Liver (tissue), 9 donors: ENCODE results near the gene MICAL1. TPM values are rescaled to one million over a fixed set of nuclear protein-coding genes. Genes with fewer than 3 reads are reported as not detected.

Experiments used
- DNase-seq: peaks from one replicate; pipeline ENCODE4 v3.0.0-alpha.2; 2017; ENCODE audit warnings: low spot score
- H3K27ac ChIP-seq, 2 donors: one replicate each; pipeline ENCODE4 v1.7.0; 2013; ENCODE audit warnings: inconsistent platforms in 2 of 2, low read length in 2 of 2, control low read depth in 1 of 2, low read depth in 1 of 2, mild to moderate bottlenecking in 1 of 2
- H3K27me3 ChIP-seq, 4 donors: one replicate each; pipeline versions ENCODE4 v1.6.1 to v1.7.0; 2013; ENCODE audit warnings: low read length in 3 of 4, inconsistent platforms in 1 of 4, mild to moderate bottlenecking in 1 of 4, moderate library complexity in 1 of 4; ENCODE audit not compliant: control insufficient read depth in 4 of 4, insufficient read depth in 4 of 4
- H3K36me3 ChIP-seq, 4 donors: one replicate each; pipeline versions ENCODE4 v1.6.1 to v1.7.0; 2013; ENCODE audit warnings: low read length in 3 of 4, mild to moderate bottlenecking in 3 of 4, low read depth in 1 of 4, moderate library complexity in 1 of 4; ENCODE audit not compliant: control insufficient read depth in 4 of 4, insufficient read depth in 3 of 4
- H3K4me1 ChIP-seq, 4 donors: one replicate each; pipeline versions ENCODE4 v1.6.1 to v1.7.0; 2013; ENCODE audit warnings: low read length in 3 of 4, mild to moderate bottlenecking in 3 of 4, moderate library complexity in 1 of 4; ENCODE audit not compliant: control insufficient read depth in 4 of 4, insufficient read depth in 4 of 4
- H3K4me3 ChIP-seq, 3 donors: one replicate each; pipeline versions ENCODE4 v1.6.1 to v1.7.0; 2013; ENCODE audit warnings: low read length in 3 of 3, control low read depth in 1 of 3, low read depth in 1 of 3, mild to moderate bottlenecking in 1 of 3
- H3K9ac ChIP-seq, 2 donors: one replicate each; pipeline ENCODE4 v1.7.0; 2013; ENCODE audit warnings: low read length in 2 of 2, mild to moderate bottlenecking in 2 of 2, moderate library complexity in 2 of 2, control low read depth in 1 of 2, low read depth in 1 of 2
- H3K9me3 ChIP-seq, 4 donors: one replicate each; pipeline versions ENCODE4 v1.6.1 to v1.7.0; 2013; ENCODE audit warnings: low read length in 3 of 4; ENCODE audit not compliant: control insufficient read depth in 4 of 4
- ATF3 ChIP-seq: IDR thresholded peaks from 2 replicates; pipeline ENCODE4 v1.6.1; 2016; ENCODE audit warnings: antibody characterized with exemption
- FOXA1 ChIP-seq: IDR thresholded peaks from 2 replicates; pipeline ENCODE4 v1.6.1; 2016; ENCODE audit warnings: antibody characterized with exemption
- FOXA2 ChIP-seq: IDR thresholded peaks from 2 replicates; pipeline ENCODE4 v1.6.1; 2016; ENCODE audit warnings: antibody characterized with exemption
- GABPA ChIP-seq, 2 donors: IDR thresholded peaks in 1 of 2; conservative IDR thresholded peaks in 1 of 2; 2 replicates each; pipeline ENCODE4 v1.6.1; 2016; ENCODE audit warnings: antibody characterized with exemption in 2 of 2, mild to moderate bottlenecking in 1 of 2, moderate library complexity in 1 of 2
- HNF4A ChIP-seq, 2 donors: conservative IDR thresholded peaks; 2 replicates each; pipeline ENCODE4 v1.6.1; 2016; ENCODE audit warnings: antibody characterized with exemption in 2 of 2, mild to moderate bottlenecking in 2 of 2
- HNF4G ChIP-seq: IDR thresholded peaks from 2 replicates; pipeline ENCODE4 v1.6.1; 2016; ENCODE audit warnings: antibody characterized with exemption
- JUND ChIP-seq, 2 donors: IDR thresholded peaks; 2 replicates each; pipeline ENCODE4 v1.6.1; 2016; ENCODE audit warnings: antibody characterized with exemption in 2 of 2
- MAX ChIP-seq: IDR thresholded peaks from 2 replicates; pipeline ENCODE4 v1.6.1; 2016; ENCODE audit warnings: antibody characterized with exemption
- NR2F2 ChIP-seq: IDR thresholded peaks from 2 replicates; pipeline ENCODE4 v1.6.1; 2016; ENCODE audit warnings: antibody characterized with exemption
- RAD21 ChIP-seq, 2 donors: IDR thresholded peaks; 2 replicates each; pipeline ENCODE4 v1.6.1; 2016; ENCODE audit warnings: antibody characterized with exemption in 2 of 2, mild to moderate bottlenecking in 2 of 2
- REST ChIP-seq: IDR thresholded peaks from 2 replicates; pipeline ENCODE4 v1.6.1; 2016; ENCODE audit warnings: antibody characterized with exemption, mild to moderate bottlenecking
- RXRA ChIP-seq, 2 donors: IDR thresholded peaks; 2 replicates each; pipeline ENCODE4 v1.6.1; 2017 to 2018; ENCODE audit warnings: antibody characterized with exemption in 2 of 2, mild to moderate bottlenecking in 1 of 2
- YY1 ChIP-seq: IDR thresholded peaks from 2 replicates; pipeline ENCODE4 v1.6.1; 2016; ENCODE audit warnings: antibody characterized with exemption, mild to moderate bottlenecking
- ZBTB33 ChIP-seq: IDR thresholded peaks from 2 replicates; pipeline ENCODE4 v1.6.1; 2016; ENCODE audit warnings: antibody characterized with exemption
- WGBS: extraction: QIAGEN DNeasy Blood & Tissue Kit; methylation state at CpG from one replicate; pipeline ENCODE4 v1.1.7; 2013; 5-methylcytosine and 5-hydroxymethylcytosine counted together
- polyA plus RNA-seq, 2 donors: library from polyadenylated mRNA; stranded (reverse) in 1 of 2; unstranded in 1 of 2; fragments of 200-250 nt in 1 of 2; fragments of >200 nt in 1 of 2; fragmentation: Nextera tagmentation in 1 of 2; extraction: Ambion mirVana in 1 of 2; gene quantifications; one replicate each; pipeline versions ENCODE4 v1.2.1 to v1.2.3, GENCODE V29; 2013 to 2015
- total RNA-seq, 2 donors: library from RNA; depleted of rRNA; stranded (reverse); fragments of >200 nt; gene quantifications; one replicate each; pipeline ENCODE4 v1.2.3, GENCODE V29; 2014
- donor health status: healthy.
- donor health status: healthy.
- donor health status: healthy.
- donor health status: healthy.
- donor health status: healthy.

MICAL1 gene
- total and polyA plus RNA-seq, 4 donors, result 1.8 to 4.9 (median 3.3) TPM

GRCh38 chr6:109420751-109421150 lies 34.8 kb downstream of the MICAL1 start:
- Histone ChIP-seq H3K27ac (no peak overlapping the region), H3K36me3 (no peaks in the 10 kb centered on the region), H3K9ac (no peak overlapping the region), H3K4me1 (no peaks in the 10 kb centered on the region), H3K4me3 (no peak overlapping the region), H3K27me3 (no peaks in the 10 kb centered on the region), H3K9me3 (no peaks in the 10 kb centered on the region)
- 67% methylated on average over 1 of the region's 1 CpG for WGBS
- DNase-seq, result no peak
- TF ChIP-seq MAX, result no peak
- TF ChIP-seq FOXA2, result no peak
- no peak for TF ChIP-seq HNF4A (conservative IDR thresholded peaks at IDR 0.05)
- no peak for TF ChIP-seq NR2F2

GRCh38 chr6:109417646-109418045 lies 37.9 kb downstream of the MICAL1 start:
- no peak overlapping the region for H3K27ac ChIP-seq
- H3K4me1 ChIP-seq, result no peaks in the 10 kb centered on the region
- no peaks in the 10 kb centered on the region for H3K9me3 ChIP-seq
- H3K9ac ChIP-seq, result no peak overlapping the region
- H3K27me3 ChIP-seq, result no peaks in the 10 kb centered on the region
- no peaks in the 10 kb centered on the region for H3K36me3 ChIP-seq
- TF ChIP-seq HNF4A (conservative IDR thresholded peaks at IDR 0.05), result no peak
- TF ChIP-seq RAD21 (IDR thresholded peaks at IDR 0.05), result no peak
- TF ChIP-seq REST, result no peak
- no peak for TF ChIP-seq YY1
- no peak for TF ChIP-seq ATF3
- TF ChIP-seq NR2F2, result no peak
- TF ChIP-seq HNF4G, result no peak
- TF ChIP-seq JUND (IDR thresholded peaks at IDR 0.05), result no peak
- no peak for TF ChIP-seq RXRA (IDR thresholded peaks at IDR 0.05)
- TF ChIP-seq GABPA (IDR thresholded peaks at IDR 0.05 in 1 of 2, conservative IDR thresholded peaks at IDR 0.05 in 1 of 2), result no peak
- no peak for TF ChIP-seq ZBTB33
- no peak for TF ChIP-seq FOXA1
- TF ChIP-seq MAX, result no peak
- H3K4me3 ChIP-seq, result no peak overlapping the region
- 80% methylated on average over 4 of the region's 4 CpGs for WGBS
- DNase-seq, result no peak
